Prostate gland (tissue), 2 donors: ENCODE results near the gene HOOK1.

Experiments used
- POLR2A ChIP-seq: fragments of 450-650 bp; IDR thresholded peaks from one replicate; pipeline ENCODE4 v1.6.1; 2016; ENCODE audit warnings: antibody characterized with exemption, mild to moderate bottlenecking
- TF ChIP-seq, protein P1 (sequence below), 4 experiments: fragments of 200-600 bp in 2 of 4; fragments of 450-650 bp in 2 of 4; sonication (generic) in 2 of 4; IDR thresholded peaks; 1 replicate in 3 of 4; 2 replicates in 1 of 4; pipeline ENCODE4 v1.5.1; 2016 to 2019; ENCODE audit warnings: antibody characterized with exemption in 4 of 4, mild to moderate bottlenecking in 2 of 4, moderate library complexity in 2 of 4

DNA sequence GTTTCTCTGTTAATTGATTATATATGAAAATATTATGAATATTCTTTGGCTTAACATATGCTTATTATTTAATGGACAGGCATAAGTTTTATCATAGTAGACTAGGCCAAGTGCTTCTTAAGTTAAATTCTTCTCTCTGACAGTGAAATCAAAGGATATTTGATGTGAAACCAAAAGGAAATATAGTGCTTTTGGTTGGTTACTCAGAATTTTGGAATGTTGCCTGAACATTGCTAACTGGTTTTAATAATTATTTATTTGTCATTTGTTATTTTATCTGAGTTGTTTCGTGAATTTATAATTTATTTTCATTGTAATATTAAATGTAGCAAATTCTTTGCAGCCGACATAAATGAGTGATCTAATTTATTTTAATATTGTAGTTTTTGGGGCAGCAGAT is 18.3 kb downstream of the HOOK1 start:
- TF ChIP-seq, protein P1, sequence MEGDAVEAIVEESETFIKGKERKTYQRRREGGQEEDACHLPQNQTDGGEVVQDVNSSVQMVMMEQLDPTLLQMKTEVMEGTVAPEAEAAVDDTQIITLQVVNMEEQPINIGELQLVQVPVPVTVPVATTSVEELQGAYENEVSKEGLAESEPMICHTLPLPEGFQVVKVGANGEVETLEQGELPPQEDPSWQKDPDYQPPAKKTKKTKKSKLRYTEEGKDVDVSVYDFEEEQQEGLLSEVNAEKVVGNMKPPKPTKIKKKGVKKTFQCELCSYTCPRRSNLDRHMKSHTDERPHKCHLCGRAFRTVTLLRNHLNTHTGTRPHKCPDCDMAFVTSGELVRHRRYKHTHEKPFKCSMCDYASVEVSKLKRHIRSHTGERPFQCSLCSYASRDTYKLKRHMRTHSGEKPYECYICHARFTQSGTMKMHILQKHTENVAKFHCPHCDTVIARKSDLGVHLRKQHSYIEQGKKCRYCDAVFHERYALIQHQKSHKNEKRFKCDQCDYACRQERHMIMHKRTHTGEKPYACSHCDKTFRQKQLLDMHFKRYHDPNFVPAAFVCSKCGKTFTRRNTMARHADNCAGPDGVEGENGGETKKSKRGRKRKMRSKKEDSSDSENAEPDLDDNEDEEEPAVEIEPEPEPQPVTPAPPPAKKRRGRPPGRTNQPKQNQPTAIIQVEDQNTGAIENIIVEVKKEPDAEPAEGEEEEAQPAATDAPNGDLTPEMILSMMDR (IDR thresholded peaks at IDR 0.05), result no peak
- TF ChIP-seq POLR2A, result no peak
